NCI-H524 treated with DMSO at 0.1 percent for 48 hours (cell line): ENCODE results near the gene ZNF415.
"Not testable (repeated sequence)": the region's sequence is repeated elsewhere in the genome, so short reads cannot be mapped to it uniquely, and the experiment has no call there.

Source experiments
- DNase-seq: peaks from one replicate; lab custom pipeline; 2025; lab: John Stamatoyannopoulos, UW

Gene ZNF415

GRCh38 chr19:53102756-53103233 is 29.9 kb downstream of the ZNF415 start:
- DNase-seq: no peak

GRCh38 chr19:53102206-53102755 is 30.4 kb downstream of the ZNF415 start:
- DNase-seq: no peak

GRCh38 chr19:53101518-53101917 is 31.2 kb downstream of the ZNF415 start:
- no peak for DNase-seq

- DNase-seq: not testable (repeated sequence)
These were observed 34.1 kb downstream of the ZNF415 start for GRCh38 chr19:53098570-53098969.

- DNase-seq: not testable (repeated sequence)
These were observed 35.6 kb downstream of the ZNF415 start for GRCh38 chr19:53096982-53097690.

- DNase-seq: not testable (repeated sequence)
These were observed 36.1 kb downstream of the ZNF415 start for GRCh38 chr19:53096579-53096978.

- no peak for DNase-seq
These were observed 37.7 kb downstream of the ZNF415 start for GRCh38 chr19:53094754-53095575.

- DNase-seq: no peak
These were observed 40.0 kb downstream of the ZNF415 start for GRCh38 chr19:53092723-53093122.

GRCh38 chr19:53091413-53092254 is 41.1 kb downstream of the ZNF415 start:
- no peak for DNase-seq

- no peak for DNase-seq
These were observed 44.6 kb downstream of the ZNF415 start for GRCh38 chr19:53088091-53088490.

- DNase-seq: no peak
These were observed 45.8 kb downstream of the ZNF415 start for GRCh38 chr19:53086949-53087348.

GRCh38 chr19:53085496-53085895 is 47.2 kb downstream of the ZNF415 start:
- no peak for DNase-seq

- DNase-seq: no peak
These were observed 49.8 kb downstream of the ZNF415 start for GRCh38 chr19:53082929-53083328.

GRCh38 chr19:53079313-53079924 is 53.3 kb downstream of the ZNF415 start:
- DNase-seq: no peak

GRCh38 chr19:53078668-53079067 is 54.0 kb downstream of the ZNF415 start:
- no peak for DNase-seq

- DNase-seq: no peak
These were observed 55.7 kb downstream of the ZNF415 start for GRCh38 chr19:53076984-53077383.

GRCh38 chr19:53068834-53069233 is 63.9 kb downstream of the ZNF415 start:
- no peak for DNase-seq

- DNase-seq: no peak
These were observed 64.5 kb downstream of the ZNF415 start for GRCh38 chr19:53068199-53068598.

- no peak for DNase-seq
These were observed 74.7 kb downstream of the ZNF415 start for GRCh38 chr19:53057904-53058580.
